Dermis blood vessel endothelial cell (primary cell): ENCODE data around the gene AMBP. TPM values are rescaled to one million over a fixed set of nuclear protein-coding genes. Genes with fewer than 3 reads are reported as not detected.
"Not testable (repeated sequence)": the region's sequence is repeated elsewhere in the genome, so short reads cannot be mapped to it uniquely, and the experiment has no call there.

Source experiments
- DNase-seq: peaks from one replicate; pipeline ENCODE4 v3.0.0; 2010
- total RNA-seq: library from RNA; depleted of rRNA; stranded (reverse); fragments of >200 nt; gene quantifications from 2 replicates; pipeline ENCODE4 v1.2.3, GENCODE V29; 2014

Gene AMBP
- total RNA-seq, 1 donor from 2014 or later: 0.17 TPM

GRCh38 chr9:114050646-114051045 lies 27.5 kb downstream of the AMBP start:
- no peak for DNase-seq

DNA sequence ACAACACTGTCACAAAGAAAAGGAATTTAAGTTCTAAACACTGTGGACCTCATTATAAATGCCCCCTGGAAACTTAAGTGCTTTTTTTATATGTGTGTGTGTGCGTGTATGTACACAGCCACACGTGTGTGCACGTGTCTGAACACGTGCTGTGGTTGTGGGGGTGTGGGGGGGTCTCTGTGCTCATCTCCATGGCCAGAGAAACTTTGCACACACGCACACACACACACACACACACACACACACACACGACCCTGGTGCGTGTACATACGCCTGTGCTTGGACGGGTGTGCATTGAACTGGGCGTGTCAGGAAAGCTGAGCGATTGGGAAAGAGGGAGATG lies 27.9 kb downstream of the AMBP start:
- DNase-seq: no peak

- no peak for DNase-seq
Measured at GRCh38 chr9:114049441-114050225, 28.5 kb downstream of the AMBP start.

GRCh38 chr9:114048533-114049415 lies 29.3 kb downstream of the AMBP start:
- DNase-seq: no peak

DNA sequence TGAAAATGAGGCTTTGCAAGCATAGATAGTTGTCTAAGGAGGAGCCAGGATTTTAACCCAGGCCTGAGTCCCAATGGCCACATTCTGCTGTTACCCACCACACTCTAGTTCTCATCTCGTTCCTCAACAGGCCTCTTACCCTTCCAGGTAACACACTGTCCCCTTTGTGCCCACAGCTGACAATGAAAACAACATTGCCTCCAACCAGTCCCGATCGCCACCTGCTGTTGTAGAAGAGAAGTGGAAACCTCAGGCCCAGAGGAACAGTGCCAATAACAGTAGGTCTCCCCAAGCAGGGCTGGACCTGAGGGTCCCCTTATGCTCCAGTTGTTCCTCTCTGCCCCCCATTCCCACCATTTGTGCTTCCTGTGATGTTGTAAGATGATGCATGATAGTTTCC lies 30.4 kb downstream of the AMBP start:
- peak; percentile 52 for DNase-seq

GRCh38 chr9:114046875-114047274 lies 31.2 kb downstream of the AMBP start:
- no peak for DNase-seq

GRCh38 chr9:114046237-114046755 lies 31.8 kb downstream of the AMBP start:
- DNase-seq: no peak

- not testable (repeated sequence) for DNase-seq
Measured at GRCh38 chr9:114043660-114044059, 34.4 kb downstream of the AMBP start.

DNA sequence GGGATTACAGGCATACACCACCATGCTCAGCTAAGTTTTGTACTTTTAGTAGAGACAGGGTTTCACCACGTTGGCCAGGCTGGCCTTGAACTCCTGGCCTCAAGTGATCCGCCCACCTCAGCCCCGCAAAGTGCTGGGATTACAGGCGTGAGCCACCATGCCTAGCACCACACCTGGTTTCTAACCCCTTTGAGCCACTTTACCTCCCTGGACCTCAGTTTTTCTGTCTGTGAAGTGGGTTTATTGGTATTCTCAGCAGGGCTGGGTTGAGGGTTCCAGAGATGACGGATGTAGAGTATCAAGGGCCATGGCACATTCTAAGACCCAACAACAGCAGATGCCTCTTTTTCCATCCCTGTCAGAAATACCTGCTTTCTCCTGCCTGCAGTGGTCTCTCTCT lies 38.6 kb downstream of the AMBP start:
- DNase-seq: no peak

GRCh38 chr9:114038724-114039313 lies 39.3 kb downstream of the AMBP start:
- no peak for DNase-seq

DNA sequence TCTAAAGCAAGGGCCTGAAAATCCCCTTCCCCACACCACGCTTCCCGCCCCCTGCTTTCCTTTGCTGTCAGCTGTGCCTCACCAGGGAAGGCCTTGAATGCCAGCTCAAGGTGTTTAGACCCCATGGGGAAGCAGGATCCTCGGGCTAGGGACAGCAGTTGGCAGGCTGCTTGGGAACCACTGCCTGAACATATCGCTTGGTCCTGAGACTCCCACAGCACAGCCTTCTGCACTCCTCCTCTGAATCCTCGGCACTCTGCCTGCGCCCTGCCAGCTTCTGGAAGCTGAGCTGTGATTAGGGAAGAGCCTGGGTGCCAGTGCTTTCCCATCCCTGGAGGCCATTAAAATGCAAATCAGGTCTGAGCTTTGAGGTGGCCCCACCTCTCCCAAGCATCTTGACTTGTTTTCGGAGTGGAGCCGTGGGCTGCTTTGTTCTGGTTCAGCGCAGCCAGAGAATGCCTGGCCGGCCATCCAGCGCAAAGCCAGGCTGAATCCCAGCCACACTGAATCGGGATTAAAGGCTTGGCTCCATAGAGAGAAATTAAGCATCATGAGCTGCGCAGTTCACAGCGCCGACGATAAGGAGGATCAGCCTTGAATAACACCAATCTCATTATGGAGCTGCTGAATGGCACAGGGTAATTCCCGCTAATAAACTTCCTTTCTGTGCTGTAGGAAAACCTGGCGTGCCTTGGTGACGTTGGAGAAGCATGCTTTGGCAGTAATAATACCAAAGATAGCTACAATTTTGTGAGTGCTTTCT lies 40.0 kb downstream of the AMBP start:
- DNase-seq: no peak

GRCh38 chr9:114037249-114037648 lies 40.9 kb downstream of the AMBP start:
- DNase-seq: no peak

GRCh38 chr9:114035845-114036801 lies 42.0 kb downstream of the AMBP start:
- no peak for DNase-seq

GRCh38 chr9:114035221-114035844 lies 42.8 kb downstream of the AMBP start:
- DNase-seq: no peak

DNA sequence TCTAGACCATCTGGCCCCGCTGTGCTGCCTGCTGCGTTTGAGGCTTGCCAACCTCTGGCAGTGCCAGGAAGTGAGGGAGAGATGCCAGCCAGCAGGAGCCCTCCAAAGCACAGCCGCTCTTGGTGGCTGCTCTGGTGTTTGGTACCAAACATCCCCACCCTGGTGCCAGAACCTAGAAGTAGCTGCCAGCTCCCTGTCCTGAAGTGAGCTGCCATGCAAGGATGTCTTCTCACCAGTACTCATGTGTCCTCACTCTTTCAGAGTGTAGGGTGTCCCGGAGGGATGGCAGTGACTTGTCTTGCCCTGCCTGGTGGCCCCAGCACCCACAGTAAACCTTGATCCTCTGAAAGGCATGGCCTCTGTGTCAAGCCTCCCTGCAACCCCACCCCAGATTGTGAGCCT lies 43.4 kb downstream of the AMBP start:
- no peak for DNase-seq

- no peak for DNase-seq
Measured at GRCh38 chr9:114034196-114034595, 43.9 kb downstream of the AMBP start.

DNA sequence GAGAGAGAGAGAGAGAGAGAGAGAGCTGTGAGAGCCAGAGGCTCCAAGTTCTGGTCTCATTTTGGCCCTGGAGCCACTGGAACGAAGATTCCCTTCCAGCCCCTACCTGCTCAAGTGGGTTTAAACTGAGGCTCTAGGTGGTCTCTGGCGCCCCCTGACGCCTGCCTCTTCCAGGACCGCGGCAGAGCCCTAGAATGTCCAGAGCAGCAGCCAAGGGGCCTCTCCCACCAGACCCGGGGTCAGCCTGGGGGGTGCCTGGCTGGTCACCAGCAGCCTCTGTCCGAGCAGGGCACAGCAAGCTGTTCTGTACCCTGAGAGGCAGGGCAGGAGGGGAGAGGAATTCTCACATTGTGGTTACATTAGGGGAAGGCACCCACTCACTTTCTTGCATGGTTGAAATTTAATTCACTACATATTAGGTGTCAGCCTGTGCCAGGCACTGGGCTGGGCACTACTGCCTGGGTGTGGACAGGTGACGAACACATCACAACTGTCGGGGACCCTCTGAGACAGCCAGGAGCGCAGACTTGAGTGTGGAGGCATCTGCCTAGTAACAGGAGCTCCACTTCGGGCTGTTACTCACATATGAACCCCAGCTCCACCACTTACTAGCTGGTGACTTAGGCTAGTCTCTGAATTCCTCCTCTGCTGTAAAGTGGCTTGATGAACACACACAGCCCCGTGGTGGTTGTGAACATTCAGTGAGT lies 44.5 kb downstream of the AMBP start:
- DNase-seq: peak; percentile 57

DNA sequence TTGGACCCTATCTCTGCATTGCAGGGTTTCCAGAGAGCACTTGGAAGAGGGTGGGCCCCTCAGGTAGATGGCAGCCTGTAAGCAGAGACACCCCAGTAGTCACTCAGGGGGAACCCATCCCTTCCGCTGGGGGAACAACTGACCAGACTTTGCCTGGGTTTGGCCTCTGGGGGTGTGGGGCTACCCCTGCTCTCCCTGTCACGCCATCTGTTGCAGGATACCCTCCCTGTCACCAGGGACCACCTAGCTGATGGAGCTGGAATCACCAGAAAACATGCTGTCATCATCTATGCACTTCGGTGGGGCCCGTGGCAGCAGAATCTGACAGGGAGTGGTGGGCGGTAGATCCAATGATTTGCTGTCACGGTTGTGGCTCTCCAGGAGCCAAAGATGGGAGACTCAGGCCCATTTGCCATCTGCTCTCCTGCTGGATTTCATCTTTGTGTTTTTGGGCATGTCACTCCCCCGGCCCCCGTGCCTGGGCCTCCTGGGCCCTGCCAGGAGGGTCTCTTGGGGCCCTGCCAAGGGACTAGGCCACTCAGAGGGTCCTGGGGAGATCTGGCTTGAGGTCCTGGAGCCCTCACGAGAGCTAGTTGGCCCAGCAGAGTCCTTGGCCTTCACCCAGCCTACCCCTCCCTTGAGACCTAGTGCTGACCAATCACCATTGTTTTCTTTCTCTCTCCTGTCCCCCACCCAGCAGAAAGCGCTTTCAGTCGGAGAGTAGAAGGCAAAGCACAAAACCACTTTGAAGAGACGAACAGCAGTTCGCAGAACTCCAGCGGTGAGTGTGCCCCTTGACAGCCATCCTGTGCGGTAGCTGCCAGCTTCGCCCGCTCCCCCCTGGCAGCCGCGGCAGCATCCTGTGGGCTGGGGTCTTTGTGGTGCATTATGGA lies 45.9 kb downstream of the AMBP start:
- DNase-seq: no peak

- no peak for DNase-seq
Measured at GRCh38 chr9:114031037-114031630, 47.0 kb downstream of the AMBP start.
